GM21737 (cell line): ENCODE results near the gene RMP24.
"Not testable (repeated sequence)": the region's sequence is repeated elsewhere in the genome, so short reads cannot be mapped to it uniquely, and the experiment has no call there.

Experiments
- ATAC-seq: cut with Tn5 transposase; IDR thresholded peaks from one replicate; pipeline ENCODE4 v1.9.1; 2021; ENCODE audit warnings: mild to moderate bottlenecking, moderate library complexity; ENCODE audit not compliant: unreplicated experiment

The RMP24 gene

DNA sequence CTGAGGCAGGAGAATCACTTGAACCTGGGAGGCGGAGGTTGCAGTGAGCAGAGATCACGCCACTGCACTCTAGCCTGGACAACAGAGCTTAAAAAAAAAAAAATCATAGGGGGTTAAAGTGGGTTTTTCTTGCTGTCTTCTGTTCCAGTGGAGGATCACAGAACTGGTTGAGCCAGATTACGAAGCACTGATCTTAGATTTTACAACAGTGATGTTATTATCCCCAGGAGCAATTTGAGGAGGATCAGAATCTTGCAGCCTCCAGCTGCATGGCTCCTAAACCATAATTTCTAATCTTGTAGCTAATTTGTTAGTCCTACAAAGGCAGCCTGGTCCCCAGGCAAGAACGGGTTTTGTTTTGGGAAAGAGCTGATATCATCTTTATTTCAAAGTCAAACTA is 4.6 kb upstream of the RMP24 start:
- ATAC-seq: not testable (repeated sequence)

DNA sequence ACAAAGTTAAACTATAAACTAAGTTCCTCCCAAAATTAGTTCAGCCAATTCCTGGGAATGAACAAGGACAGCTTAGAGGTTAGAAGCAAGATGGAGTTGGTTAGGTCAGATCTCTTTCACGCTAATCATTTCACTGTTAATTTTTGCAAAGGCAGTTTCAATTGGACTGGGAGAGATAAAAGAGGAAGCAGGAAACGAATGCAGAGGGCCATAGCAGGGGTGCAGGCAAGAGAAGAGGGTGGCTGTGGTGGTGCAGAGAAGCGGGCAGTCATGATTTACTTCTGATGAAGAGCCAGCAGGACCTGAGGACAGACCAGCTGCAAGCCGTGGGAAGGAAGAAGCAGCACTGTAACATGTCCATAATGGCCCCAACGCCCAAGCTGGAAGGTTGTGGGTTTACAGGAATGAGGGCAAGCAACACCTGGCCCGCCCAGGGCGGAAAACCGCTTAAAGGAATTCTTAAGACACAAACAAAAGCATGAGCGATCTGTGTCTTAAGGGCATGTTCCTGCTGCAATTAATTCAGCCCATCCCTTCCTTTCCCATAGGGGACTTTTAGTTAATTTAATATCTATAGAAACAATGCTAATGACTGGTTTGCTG is 4.1 kb upstream of the RMP24 start:
- no peak for ATAC-seq

DNA sequence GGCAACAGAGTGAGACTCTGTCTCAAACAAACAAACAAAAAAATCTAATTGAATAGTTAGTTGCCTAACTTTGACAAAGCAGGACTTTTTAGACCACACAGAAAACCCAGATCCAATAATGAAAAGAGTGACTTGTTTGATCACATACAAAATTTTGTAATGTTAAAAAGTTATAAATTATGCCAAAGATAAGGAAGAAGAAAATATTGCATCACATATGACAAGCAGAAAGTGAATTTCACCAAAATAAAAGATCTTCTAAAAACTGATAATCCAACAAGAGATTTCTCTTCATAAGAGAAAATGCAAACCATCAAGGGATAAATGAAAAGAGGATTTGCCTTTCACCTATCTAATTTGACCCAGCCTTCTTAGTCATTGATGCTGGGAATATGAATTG is 2.8 kb upstream of the RMP24 start:
- ATAC-seq: no peak

DNA sequence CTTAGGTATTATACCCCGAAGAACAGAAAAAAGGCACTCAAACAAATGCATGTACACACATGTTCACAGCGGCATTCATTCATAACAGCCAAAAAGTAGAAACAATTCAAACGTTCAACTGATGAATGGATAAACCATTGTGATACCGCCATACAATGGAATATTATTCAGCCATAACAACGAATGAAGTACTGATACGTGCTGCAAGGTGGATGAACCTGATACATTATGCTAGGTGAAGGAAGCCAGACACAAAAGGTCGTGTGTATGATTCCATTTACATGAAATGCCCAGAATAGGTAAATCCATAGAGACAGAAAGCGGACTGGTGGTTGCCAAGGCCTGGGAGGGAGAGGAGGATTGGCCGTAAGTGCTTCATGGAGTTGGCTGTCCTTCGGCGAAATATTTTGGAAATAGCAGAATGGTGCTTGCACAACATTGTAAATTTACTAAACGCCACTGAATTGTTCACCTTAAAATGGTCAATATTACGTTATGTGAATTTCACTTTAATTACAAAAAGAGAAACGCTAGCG is 750 bp upstream of the RMP24 start:
- peak; percentile 6 for ATAC-seq

- ATAC-seq: no peak
Observed at GRCh38 chr18:35973650-35974049, 1.2 kb downstream of the RMP24 start.

DNA sequence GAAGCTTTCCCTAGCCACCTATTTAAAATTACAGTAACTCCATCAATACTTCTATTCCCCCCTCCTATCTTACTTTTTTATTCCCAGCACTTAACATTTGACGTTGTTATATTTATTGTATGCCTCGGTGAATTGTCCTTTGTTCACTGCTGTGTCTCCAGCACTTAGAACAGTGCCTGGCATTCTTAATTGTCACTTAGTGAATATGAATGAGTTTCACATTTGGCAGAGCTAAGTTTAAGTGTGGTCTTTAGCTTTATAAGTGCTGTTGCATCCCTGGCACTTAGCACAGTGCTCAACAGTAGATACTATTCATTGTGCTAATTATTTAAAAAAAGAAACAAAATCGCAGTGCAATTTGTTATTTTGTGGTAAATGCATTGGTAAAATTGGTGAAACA is 1.7 kb downstream of the RMP24 start:
- no peak for ATAC-seq

DNA sequence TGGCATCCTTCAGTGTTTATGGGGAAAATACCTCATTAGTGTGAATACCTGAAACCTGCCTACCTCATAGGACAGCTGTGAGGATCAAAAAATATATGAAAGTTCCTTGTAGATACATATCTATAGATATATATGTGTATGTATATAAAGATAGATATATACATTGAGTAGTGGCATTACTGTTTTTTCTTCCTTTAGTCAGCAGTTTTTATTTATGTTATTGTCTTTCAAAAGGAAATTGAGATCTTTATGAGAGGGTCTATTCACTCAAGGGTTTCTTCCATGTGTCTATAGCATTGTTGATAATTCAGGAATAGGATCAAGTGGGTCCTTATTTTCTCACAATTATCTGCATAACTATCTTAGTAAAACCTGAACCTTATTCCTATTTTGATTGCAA is 6.6 kb downstream of the RMP24 start:
- ATAC-seq: no peak

- no peak for ATAC-seq
Observed at GRCh38 chr18:35982409-35983114, 10.1 kb downstream of the RMP24 start.

GRCh38 chr18:35983147-35983546 is 10.7 kb downstream of the RMP24 start:
- ATAC-seq: no peak

DNA sequence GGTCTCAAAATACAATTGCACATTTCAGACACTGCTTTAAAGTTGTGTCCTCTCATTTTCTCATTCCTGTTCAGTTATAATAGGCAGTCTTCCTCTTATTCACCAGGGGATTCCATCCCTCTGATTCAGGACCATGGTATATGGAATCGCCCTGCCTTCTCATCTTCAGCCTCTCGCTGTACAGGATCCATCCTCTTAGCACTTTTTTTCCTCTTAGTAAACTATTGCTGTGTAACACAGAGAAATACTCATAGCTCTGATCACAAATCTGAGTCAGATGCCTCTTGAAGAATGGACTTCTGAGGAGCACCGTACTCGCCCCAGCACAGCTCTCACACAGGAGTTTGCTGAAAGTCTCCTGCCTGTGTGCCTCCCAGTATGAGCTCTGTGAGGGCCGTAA is 11.3 kb downstream of the RMP24 start:
- no peak for ATAC-seq

- no peak for ATAC-seq
Observed at GRCh38 chr18:35991696-35992095, 19.2 kb downstream of the RMP24 start.

DNA sequence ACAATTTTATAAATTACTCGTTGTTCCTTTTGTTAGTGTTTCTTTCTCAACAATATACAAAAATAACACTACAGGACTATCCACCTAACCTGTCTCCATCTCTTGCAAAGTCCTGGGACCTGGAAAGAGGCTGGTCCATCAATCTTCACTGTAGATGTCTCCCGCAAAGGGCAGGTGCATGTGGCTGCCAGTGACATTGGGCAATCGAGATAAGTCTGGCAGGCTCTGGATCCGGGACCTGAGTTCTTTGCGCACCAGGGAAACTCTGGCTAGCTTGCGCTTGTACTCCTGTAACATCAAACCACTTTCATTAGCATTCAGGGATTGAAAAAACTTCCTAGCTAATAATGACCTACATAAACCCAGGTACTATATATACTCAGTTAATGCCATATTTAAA is 20.5 kb downstream of the RMP24 start:
- ATAC-seq: no peak

- ATAC-seq: no peak
Observed at GRCh38 chr18:35998967-35999366, 26.5 kb downstream of the RMP24 start.

DNA sequence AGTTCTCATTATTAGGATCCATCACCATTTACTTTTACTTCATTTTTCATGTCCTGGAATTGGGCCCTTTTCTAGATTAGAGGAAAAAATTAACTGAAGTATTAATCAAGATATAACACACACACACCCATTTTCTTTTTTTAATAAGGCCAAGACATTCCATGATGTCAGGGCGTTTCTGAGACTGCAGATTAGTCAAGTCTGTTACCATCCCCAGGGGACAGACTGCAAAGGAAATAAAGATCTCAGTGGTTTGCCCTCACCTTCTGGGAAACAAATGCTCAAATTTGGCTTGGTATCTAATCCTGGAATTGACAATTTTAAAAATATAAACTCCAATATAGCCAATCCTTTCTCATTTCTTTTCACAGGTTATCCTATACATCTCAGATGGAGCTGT is 27.4 kb downstream of the RMP24 start:
- no peak for ATAC-seq

GRCh38 chr18:36006997-36007396 is 34.5 kb downstream of the RMP24 start:
- ATAC-seq: no peak

DNA sequence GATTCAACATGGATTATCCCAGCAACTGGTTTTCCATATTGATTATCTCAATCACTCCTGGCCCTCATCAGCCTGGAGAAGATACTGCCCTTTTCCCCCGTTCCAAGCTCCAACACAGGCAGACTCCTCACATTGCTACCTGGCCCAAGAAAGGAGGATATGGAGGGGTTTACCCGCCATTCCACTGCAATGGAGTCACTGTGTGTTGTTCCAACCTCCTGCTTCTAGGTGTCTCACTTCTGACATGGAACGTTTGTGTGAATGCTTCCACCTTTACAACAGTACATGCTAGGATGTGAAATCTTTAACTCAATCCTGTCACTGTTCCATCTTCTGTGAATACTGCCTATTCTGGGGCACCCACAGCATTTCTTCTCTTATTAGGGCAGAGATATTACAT is 36.7 kb downstream of the RMP24 start:
- no peak for ATAC-seq

DNA sequence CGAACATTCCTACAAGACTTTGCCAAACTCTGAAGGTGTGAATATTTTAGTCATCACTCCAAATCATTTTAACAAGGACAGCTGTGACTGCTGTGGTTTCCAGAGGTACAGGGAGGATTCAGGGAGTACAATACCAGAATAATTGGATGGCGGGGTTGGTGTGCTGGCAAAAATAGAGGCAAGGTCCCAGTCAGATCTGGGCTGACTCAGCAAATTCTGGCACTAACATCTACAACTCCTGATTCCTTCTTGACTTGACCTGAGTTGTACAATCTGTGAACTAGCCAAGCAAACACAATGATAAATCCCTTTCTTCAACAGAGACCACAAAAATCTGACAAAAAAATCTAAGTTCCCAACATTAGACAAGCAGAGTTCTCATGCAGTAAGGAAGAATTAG is 40.4 kb downstream of the RMP24 start:
- no peak for ATAC-seq

- peak; percentile 86 for ATAC-seq
Observed at GRCh38 chr18:36015629-36016028, 43.1 kb downstream of the RMP24 start.

DNA sequence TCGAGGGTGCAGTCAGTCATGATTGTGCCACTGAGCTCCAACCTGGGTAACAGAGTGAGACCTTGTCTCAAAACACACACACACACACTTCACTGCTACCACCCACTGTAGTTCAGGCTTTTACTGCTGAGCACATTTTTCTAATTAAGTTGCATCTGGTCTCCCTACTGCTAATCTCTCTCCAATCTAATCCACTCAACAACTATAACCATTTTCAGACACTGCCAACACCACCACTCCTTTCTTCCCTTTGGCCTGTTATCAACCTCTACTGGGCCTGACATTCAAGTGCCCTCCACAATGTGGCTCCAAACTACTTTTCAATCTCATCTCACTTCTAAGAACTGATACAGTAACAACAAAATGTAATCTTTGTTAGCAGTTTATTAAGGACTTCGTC is 44.8 kb downstream of the RMP24 start:
- no peak for ATAC-seq

- no peak for ATAC-seq
Observed at GRCh38 chr18:36020174-36020711, 47.8 kb downstream of the RMP24 start.

GRCh38 chr18:36023336-36023735 is 50.9 kb downstream of the RMP24 start:
- no peak for ATAC-seq

- not testable (repeated sequence) for ATAC-seq
Observed at GRCh38 chr18:36024241-36024640, 51.8 kb downstream of the RMP24 start.
